Spleen (tissue), 11 donors: ENCODE data around the gene CTNNA2. TPM values are rescaled to one million over a fixed set of nuclear protein-coding genes. Genes with fewer than 3 reads are reported as not detected.

Experiments used
- DNase-seq: peaks from one replicate; pipeline ENCODE4 v3.0.0-alpha.2; 2020
- H3K27ac ChIP-seq, 8 donors: fragments of 200-600 bp; sonication (generic) in 7 of 8; 1 replicate in 4 of 8; 2 replicates in 4 of 8; pipeline versions ENCODE4 v1.5.0 to v1.8.0; 2016 to 2021; ENCODE audit warnings: inconsistent platforms in 4 of 8, mild to moderate bottlenecking in 4 of 8, moderate library complexity in 1 of 8
- H3K27me3 ChIP-seq, 7 donors: fragments of 200-600 bp; sonication (generic) in 6 of 7; replicated peaks in 1 of 7; 1 replicate in 4 of 7; 2 replicates in 3 of 7; pipeline versions ENCODE4 v1.5.0 to v1.8.0; 2016 to 2021; ENCODE audit warnings: inconsistent platforms in 3 of 7, mild to moderate bottlenecking in 1 of 7
- H3K36me3 ChIP-seq, 6 donors: fragments of 200-600 bp; sonication (generic) in 5 of 6; 1 replicate in 4 of 6; 2 replicates in 2 of 6; pipeline versions ENCODE4 v1.5.0 to v1.8.0; 2016 to 2021; ENCODE audit warnings: inconsistent platforms in 2 of 6
- H3K4me1 ChIP-seq, 6 donors: fragments of 200-600 bp; sonication (generic) in 5 of 6; 1 replicate in 3 of 6; 2 replicates in 3 of 6; pipeline versions ENCODE4 v1.5.0 to v1.8.0; 2016 to 2021; ENCODE audit warnings: inconsistent platforms in 3 of 6
- H3K4me3 ChIP-seq, 8 donors: fragments of 200-600 bp; sonication (generic) in 7 of 8; 1 replicate in 4 of 8; 2 replicates in 4 of 8; pipeline versions ENCODE4 v1.5.0 to v1.8.0; 2016 to 2021; ENCODE audit warnings: inconsistent platforms in 4 of 8, mild to moderate bottlenecking in 4 of 8, moderate library complexity in 2 of 8
- H3K9me3 ChIP-seq, 8 donors: fragments of 200-600 bp; sonication (generic) in 7 of 8; 1 replicate in 4 of 8; 2 replicates in 4 of 8; pipeline versions ENCODE4 v1.5.0 to v1.8.0; 2016 to 2021; ENCODE audit warnings: inconsistent platforms in 4 of 8
- POLR2A ChIP-seq, 3 donors: fragments of 450-650 bp; IDR thresholded peaks; one replicate each; pipeline ENCODE4 v1.5.1; 2017; ENCODE audit warnings: antibody characterized with exemption in 3 of 3, mild to moderate bottlenecking in 1 of 3
- POLR2AphosphoS5 ChIP-seq, 3 donors: sonication (generic); formaldehyde crosslinking; IDR thresholded peaks; one replicate each; pipeline ENCODE4 v1.5.1; 2017; ENCODE audit warnings: antibody characterized with exemption in 3 of 3
- WGBS, 5 donors: extraction: QIAGEN DNeasy Blood & Tissue Kit in 3 of 5; methylation state at CpG; one replicate each; pipeline versions ENCODE4 v1.1.5 to v1.1.7; 2013 to 2018; 5-methylcytosine and 5-hydroxymethylcytosine counted together
- intact Hi-C: fragments of 100-400 bp; cut with DNase I; formaldehyde crosslinking; loops from one replicate; pipeline ENCODE4 v1.15.0; 2023; ENCODE audit warnings: low total_unique reads
- polyA plus RNA-seq, 3 donors: library from polyadenylated mRNA; stranded (reverse); fragments of 200-250 nt; gene quantifications; one replicate each; pipeline ENCODE4 v1.2.1, GENCODE V29; 2013
- total RNA-seq, 7 donors: library from RNA; depleted of rRNA in 3 of 7; stranded (reverse); fragments of >200 nt in 3 of 7; fragmentation: NEBNext Ultra II Directional in 4 of 7; extraction: Animal tissue kit (Norgen Biotek cat#: 25700) in 4 of 7; gene quantifications; one replicate each; pipeline versions ENCODE4 v1.1.0 to v1.2.1, GENCODE V29; 2016 to 2021
- TF ChIP-seq, protein P1 (sequence below), 11 experiments: fragments of 200-600 bp in 7 of 11; fragments of 450-650 bp in 4 of 11; sonication (generic) in 4 of 11; IDR thresholded peaks in 8 of 11; conservative IDR thresholded peaks in 3 of 11; 1 replicate in 7 of 11; 2 replicates in 4 of 11; pipeline versions ENCODE4 v1.4.0 to v1.8.0; 2016 to 2021; ENCODE audit warnings: antibody characterized with exemption in 11 of 11, inconsistent platforms in 4 of 11, mild to moderate bottlenecking in 1 of 11
- donor health status: healthy with polysubstance abuse.
- donor health status: DM: no; HTN: no; CAD: no; lungs with moderate emphysema.
- donor health status: DM: no; HTN: no; CAD: no.
- donor health status: Bipolar disorder and iron deficiency.
- donor health status: healthy.
- donor health status: DM: no; HTN: no; CAD: no.
- donor health status: DM: yes; HTN: yes; CAD: no.

Gene CTNNA2
- total and polyA plus RNA-seq, 10 donors = not detected

DNA sequence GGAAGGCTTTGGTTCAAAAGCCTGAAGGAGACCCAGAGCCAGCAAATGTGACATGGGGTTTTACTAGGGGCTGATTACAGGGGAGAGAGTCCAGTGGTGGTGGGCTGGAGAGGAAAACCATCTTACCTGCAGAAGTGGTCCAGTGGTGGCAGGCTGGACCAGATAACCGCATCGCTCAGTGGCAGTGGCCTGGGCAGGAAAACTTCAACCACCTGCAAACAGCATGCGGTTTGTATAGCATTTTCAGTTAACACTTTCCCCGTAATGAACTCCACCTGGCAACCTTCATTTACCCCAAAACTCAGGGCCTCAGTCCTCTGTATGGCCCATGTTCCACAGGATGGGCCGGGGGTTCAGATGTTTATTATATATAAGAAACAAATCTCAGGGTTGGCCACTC is 677.3 kb downstream of the CTNNA2 start:
- no peak for DNase-seq
- H3K27ac ChIP-seq = no peak overlapping the region
- no peak for TF ChIP-seq POLR2AphosphoS5 (IDR thresholded peaks at IDR 0.05)
- no peak for TF ChIP-seq POLR2A (IDR thresholded peaks at IDR 0.05)
- TF ChIP-seq, protein P1, sequence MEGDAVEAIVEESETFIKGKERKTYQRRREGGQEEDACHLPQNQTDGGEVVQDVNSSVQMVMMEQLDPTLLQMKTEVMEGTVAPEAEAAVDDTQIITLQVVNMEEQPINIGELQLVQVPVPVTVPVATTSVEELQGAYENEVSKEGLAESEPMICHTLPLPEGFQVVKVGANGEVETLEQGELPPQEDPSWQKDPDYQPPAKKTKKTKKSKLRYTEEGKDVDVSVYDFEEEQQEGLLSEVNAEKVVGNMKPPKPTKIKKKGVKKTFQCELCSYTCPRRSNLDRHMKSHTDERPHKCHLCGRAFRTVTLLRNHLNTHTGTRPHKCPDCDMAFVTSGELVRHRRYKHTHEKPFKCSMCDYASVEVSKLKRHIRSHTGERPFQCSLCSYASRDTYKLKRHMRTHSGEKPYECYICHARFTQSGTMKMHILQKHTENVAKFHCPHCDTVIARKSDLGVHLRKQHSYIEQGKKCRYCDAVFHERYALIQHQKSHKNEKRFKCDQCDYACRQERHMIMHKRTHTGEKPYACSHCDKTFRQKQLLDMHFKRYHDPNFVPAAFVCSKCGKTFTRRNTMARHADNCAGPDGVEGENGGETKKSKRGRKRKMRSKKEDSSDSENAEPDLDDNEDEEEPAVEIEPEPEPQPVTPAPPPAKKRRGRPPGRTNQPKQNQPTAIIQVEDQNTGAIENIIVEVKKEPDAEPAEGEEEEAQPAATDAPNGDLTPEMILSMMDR (IDR thresholded peaks at IDR 0.05 in 8 of 11, conservative IDR thresholded peaks at IDR 0.05 in 3 of 11) = no peak
- 76 to 90% (median 86%) methylated on average over 5 of the region's 5 CpGs for WGBS, 5 donors
- no peaks in the 10 kb centered on the region for H3K36me3 ChIP-seq
- no peaks in the 10 kb centered on the region for H3K27me3 ChIP-seq
- no peak overlapping the region for H3K4me3 ChIP-seq
- no peaks in the 10 kb centered on the region for H3K4me1 ChIP-seq
- peaks cover 0 to 9% (median 0%) of the 10 kb centered on the region in 8 donors for H3K9me3 ChIP-seq
- intact Hi-C loops = no loop called here

DNA sequence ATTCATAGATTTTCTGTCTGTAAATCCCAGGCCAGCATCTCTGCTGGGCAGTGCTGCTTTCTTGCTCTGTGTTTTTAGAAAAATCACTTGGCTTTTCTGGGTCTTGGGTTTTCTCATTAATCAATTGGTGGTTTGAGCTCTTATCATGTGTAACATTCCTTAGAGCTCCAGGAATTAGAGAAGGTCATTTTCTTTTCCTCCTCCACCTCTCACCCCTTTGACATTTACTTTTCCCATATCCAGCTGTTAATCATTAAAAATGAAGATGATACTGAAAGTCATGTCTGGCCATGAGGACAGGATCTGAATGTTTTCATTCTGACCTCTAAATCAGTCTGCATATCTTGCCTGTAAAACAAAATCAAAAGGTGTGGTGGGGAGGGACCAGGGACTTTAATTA is 680.7 kb downstream of the CTNNA2 start:
- no peaks in the 10 kb centered on the region for H3K27me3 ChIP-seq
- TF ChIP-seq POLR2AphosphoS5 (IDR thresholded peaks at IDR 0.05) (no peak), POLR2A (IDR thresholded peaks at IDR 0.05) (no peak)
- TF ChIP-seq, protein P1 (IDR thresholded peaks at IDR 0.05 in 8 of 11, conservative IDR thresholded peaks at IDR 0.05 in 3 of 11) = no peak
- intact Hi-C loops = no loop called here

DNA sequence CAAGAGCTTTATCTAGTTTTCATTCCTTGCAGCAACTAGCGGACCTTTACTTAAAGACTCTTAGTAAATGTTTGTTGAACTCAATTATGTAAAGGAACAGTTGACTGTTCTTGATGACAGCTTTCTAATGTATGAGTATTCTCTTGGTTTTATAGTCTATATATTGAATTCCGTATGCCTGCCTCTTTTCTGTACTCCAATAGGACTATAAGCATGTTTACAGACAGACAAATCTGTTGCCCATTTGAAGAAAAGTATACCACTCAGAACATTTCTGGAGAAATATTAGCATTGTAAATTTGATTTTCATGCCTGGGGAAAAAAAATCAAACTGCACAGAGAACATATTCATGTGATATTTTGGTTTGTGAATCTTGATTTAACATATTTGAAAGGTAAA is 682.2 kb downstream of the CTNNA2 start:
- Histone ChIP-seq H3K36me3 (no peaks in the 10 kb centered on the region), H3K4me3 (no peak overlapping the region), H3K27me3 (no peaks in the 10 kb centered on the region), H3K27ac (no peak overlapping the region), H3K4me1 (no peaks in the 10 kb centered on the region), H3K9me3 (no peaks in the 10 kb centered on the region)
- DNase-seq = no peak
- intact Hi-C loops = no loop called here
- 61 to 79% (median 66%) methylated on average over 2 of the region's 2 CpGs for WGBS, 5 donors
- TF ChIP-seq, protein P1 (IDR thresholded peaks at IDR 0.05 in 8 of 11, conservative IDR thresholded peaks at IDR 0.05 in 3 of 11) = no peak
- no peak for TF ChIP-seq POLR2A (IDR thresholded peaks at IDR 0.05)
- no peak for TF ChIP-seq POLR2AphosphoS5 (IDR thresholded peaks at IDR 0.05)

More for the DNA sequence above, 680.7 kb downstream of the CTNNA2 start:
- H3K9me3 ChIP-seq = peaks cover 0 to under 1% (median 0%) of the 10 kb centered on the region in 8 donors
- no peaks in the 10 kb centered on the region for H3K36me3 ChIP-seq
- no peak for DNase-seq
- no peak overlapping the region for H3K4me3 ChIP-seq
- no peaks in the 10 kb centered on the region for H3K4me1 ChIP-seq
- H3K27ac ChIP-seq = no peak overlapping the region

DNA sequence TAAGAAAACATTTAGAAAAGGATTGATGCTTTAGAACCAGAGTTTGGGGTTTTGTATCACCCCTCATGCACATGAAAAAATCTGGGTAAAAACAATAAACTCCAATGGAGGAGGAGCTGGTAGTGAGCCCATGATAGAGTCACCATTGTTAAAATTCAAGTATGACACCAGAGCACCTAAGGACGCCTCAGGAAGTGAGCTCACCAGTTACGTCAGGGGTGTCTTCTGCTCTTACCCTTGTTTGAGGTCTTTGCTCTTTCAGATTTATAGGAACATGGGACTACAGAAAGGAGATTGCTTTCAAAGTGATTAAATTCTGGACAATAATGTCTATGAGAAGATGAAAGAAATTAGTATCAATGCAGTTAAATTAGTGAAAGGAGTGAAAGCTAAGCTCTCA is 685.2 kb downstream of the CTNNA2 start:
- WGBS, 5 donors = 76 to 88% (median 86%) methylated on average over 2 of the region's 2 CpGs
- Histone ChIP-seq H3K27me3 (no peaks in the 10 kb centered on the region), H3K36me3 (no peaks in the 10 kb centered on the region), H3K9me3 (peaks cover 0 to 8% (median 2%) of the 10 kb centered on the region in 8 donors), H3K27ac (no peak overlapping the region), H3K4me1 (no peaks in the 10 kb centered on the region), H3K4me3 (no peak overlapping the region)
- intact Hi-C loops = no loop called here
- TF ChIP-seq, protein P1 (IDR thresholded peaks at IDR 0.05 in 8 of 11, conservative IDR thresholded peaks at IDR 0.05 in 3 of 11) = no peak
- TF ChIP-seq POLR2AphosphoS5 (IDR thresholded peaks at IDR 0.05) = no peak
- TF ChIP-seq POLR2A (IDR thresholded peaks at IDR 0.05) = no peak
- no peak for DNase-seq
